Lung (tissue), 12 donors: ENCODE data around the gene SYT1. TPM values are rescaled to one million over a fixed set of nuclear protein-coding genes. Genes with fewer than 3 reads are reported as not detected.

Experiments
- ATAC-seq: fragments of 200-7000 bp; cut with Tn5 transposase; one replicate; pipeline ENCODE4 v1.9.1; 2020; ENCODE audit warnings: moderate number of reproducible peaks; ENCODE audit not compliant: insufficient read depth, low FRiP score
- DNase-seq, 3 donors: peaks; one replicate each; pipeline ENCODE4 v3.0.0-alpha.2; 2013 to 2017
- H3K27ac ChIP-seq, 2 donors: one replicate each; pipeline ENCODE4 v1.5.1; 2013; ENCODE audit warnings: mild to moderate bottlenecking in 2 of 2, moderate library complexity in 2 of 2, control low read depth in 1 of 2, inconsistent platforms in 1 of 2, low read depth in 1 of 2, low read length in 1 of 2
- H3K27me3 ChIP-seq, 3 donors: one replicate each; pipeline ENCODE4 v1.5.1; 2013; ENCODE audit warnings: low read length in 2 of 3; ENCODE audit not compliant: control insufficient read depth in 3 of 3, insufficient read depth in 3 of 3
- H3K36me3 ChIP-seq, 4 donors: one replicate each; pipeline ENCODE4 v1.5.1; 2013; ENCODE audit warnings: low read length in 4 of 4, mild to moderate bottlenecking in 1 of 4, moderate library complexity in 1 of 4; ENCODE audit not compliant: control insufficient read depth in 4 of 4, insufficient read depth in 4 of 4
- H3K4me1 ChIP-seq, 5 donors: one replicate each; pipeline ENCODE4 v1.5.1; 2013; ENCODE audit warnings: low read length in 5 of 5, mild to moderate bottlenecking in 2 of 5, moderate library complexity in 1 of 5; ENCODE audit not compliant: control insufficient read depth in 5 of 5, insufficient read depth in 5 of 5
- H3K4me3 ChIP-seq: one replicate; pipeline ENCODE4 v1.5.1; 2013; ENCODE audit warnings: mild to moderate bottlenecking, control low read depth, moderate library complexity
- H3K9ac ChIP-seq, 2 donors: one replicate each; pipeline ENCODE4 v1.5.1; 2013; ENCODE audit warnings: low read length in 2 of 2, control low read depth in 1 of 2; ENCODE audit not compliant: insufficient read depth in 1 of 2
- H3K9me3 ChIP-seq, 4 donors: one replicate each; pipeline ENCODE4 v1.5.1; 2013; ENCODE audit warnings: low read length in 3 of 4, mild to moderate bottlenecking in 1 of 4, moderate library complexity in 1 of 4; ENCODE audit not compliant: control insufficient read depth in 4 of 4, insufficient read depth in 3 of 4
- WGBS, 2 donors: extraction: QIAGEN DNeasy Blood & Tissue Kit; methylation state at CpG; one replicate each; pipeline ENCODE4 v1.1.7; 2013; 5-methylcytosine and 5-hydroxymethylcytosine counted together
- polyA plus RNA-seq, 2 donors: library from polyadenylated mRNA; stranded (reverse); fragments of 200-250 nt; gene quantifications; one replicate each; pipeline ENCODE4 v1.2.1, GENCODE V29; 2013
- total RNA-seq, 2 donors: library from RNA; depleted of rRNA in 1 of 2; stranded (reverse); fragments of >200 nt in 1 of 2; gene quantifications; one replicate each; pipeline ENCODE4 v1.2.1, GENCODE V29; 2014 to 2021
- TF ChIP-seq, protein P1 (sequence below): IDR thresholded peaks from 2 replicates; pipeline ENCODE4 v1.5.1; 2012; ENCODE audit warnings: mild to moderate bottlenecking; ENCODE audit errors: control extremely low read depth, extremely low read depth
- donor health status: control.
- donor health status: control.
- donor health status: Bipolar disorder and iron deficiency.
- donor health status: healthy.
- donor health status: DM: yes; HTN: yes; CAD: no.

Gene SYT1
- total and polyA plus RNA-seq, 4 donors: 0.05 to 3.2 (median 0.46) TPM

- 85 to 86% methylated on average over 4 of the region's 4 CpGs for WGBS, 2 donors
- DNase-seq (no peak), ATAC-seq (no peak)
- H3K4me1 ChIP-seq: no peaks in the 10 kb centered on the region
- no peaks in the 10 kb centered on the region for H3K27me3 ChIP-seq
- no peaks in the 10 kb centered on the region for H3K36me3 ChIP-seq
- H3K27ac ChIP-seq: no peak overlapping the region
- no peak overlapping the region for H3K4me3 ChIP-seq
- H3K9me3 ChIP-seq: peaks cover 0 to 2% (median 0%) of the 10 kb centered on the region in 4 donors
- no peak overlapping the region for H3K9ac ChIP-seq
- TF ChIP-seq, protein P1, sequence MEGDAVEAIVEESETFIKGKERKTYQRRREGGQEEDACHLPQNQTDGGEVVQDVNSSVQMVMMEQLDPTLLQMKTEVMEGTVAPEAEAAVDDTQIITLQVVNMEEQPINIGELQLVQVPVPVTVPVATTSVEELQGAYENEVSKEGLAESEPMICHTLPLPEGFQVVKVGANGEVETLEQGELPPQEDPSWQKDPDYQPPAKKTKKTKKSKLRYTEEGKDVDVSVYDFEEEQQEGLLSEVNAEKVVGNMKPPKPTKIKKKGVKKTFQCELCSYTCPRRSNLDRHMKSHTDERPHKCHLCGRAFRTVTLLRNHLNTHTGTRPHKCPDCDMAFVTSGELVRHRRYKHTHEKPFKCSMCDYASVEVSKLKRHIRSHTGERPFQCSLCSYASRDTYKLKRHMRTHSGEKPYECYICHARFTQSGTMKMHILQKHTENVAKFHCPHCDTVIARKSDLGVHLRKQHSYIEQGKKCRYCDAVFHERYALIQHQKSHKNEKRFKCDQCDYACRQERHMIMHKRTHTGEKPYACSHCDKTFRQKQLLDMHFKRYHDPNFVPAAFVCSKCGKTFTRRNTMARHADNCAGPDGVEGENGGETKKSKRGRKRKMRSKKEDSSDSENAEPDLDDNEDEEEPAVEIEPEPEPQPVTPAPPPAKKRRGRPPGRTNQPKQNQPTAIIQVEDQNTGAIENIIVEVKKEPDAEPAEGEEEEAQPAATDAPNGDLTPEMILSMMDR: no peak
Observed at GRCh38 chr12:79250186-79250585, 385.6 kb downstream of the SYT1 start.

- peaks cover 0 to 2% (median 0%) of the 10 kb centered on the region in 4 donors for H3K9me3 ChIP-seq
- H3K4me3 ChIP-seq: no peak overlapping the region
- no peak for ATAC-seq
- H3K4me1 ChIP-seq: no peaks in the 10 kb centered on the region
- H3K9ac ChIP-seq: no peak overlapping the region
- WGBS, 2 donors: 81 to 91% methylated on average over 2 of the region's 2 CpGs
- no peaks in the 10 kb centered on the region for H3K36me3 ChIP-seq
- no peak overlapping the region for H3K27ac ChIP-seq
- TF ChIP-seq, protein P1: no peak
- H3K27me3 ChIP-seq: no peaks in the 10 kb centered on the region
- no peak for DNase-seq
Observed at GRCh38 chr12:79250960-79251755, 386.6 kb downstream of the SYT1 start.

DNA sequence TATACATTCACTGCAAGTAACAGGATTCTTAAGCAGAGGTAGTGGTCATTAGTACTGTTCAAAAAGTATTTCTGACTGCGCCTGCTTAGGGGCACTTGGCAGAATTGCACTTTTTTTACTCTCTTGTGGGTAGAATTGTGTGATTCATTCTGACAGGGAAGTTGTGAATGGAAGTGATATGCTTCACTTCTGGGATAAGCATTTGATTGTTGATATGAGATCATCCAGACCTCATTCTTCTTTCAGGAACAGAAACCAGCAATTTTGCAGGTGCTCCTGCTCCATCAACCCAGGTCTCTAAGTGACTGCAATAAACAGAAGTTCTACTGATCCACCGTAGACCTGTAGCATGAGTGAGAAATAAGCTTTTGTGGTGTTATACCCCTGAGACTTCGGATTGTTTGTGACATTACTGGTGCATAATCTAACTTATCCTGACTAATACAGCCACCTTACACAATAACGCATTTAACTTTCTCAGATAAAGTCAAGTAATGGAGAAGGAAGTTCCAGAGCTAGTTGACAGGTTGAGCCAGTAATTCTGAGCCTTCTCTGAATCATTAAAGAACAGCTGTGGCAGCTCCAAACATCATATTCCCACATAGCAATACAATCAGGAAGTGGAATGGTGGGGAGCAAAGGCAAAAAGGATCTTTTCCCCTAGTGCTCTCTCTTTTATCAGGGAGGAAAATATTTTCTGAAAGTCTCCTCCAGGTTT lies 387.9 kb downstream of the SYT1 start:
- H3K36me3 ChIP-seq: no peaks in the 10 kb centered on the region
- DNase-seq (no peak), ATAC-seq (no peak)
- TF ChIP-seq, protein P1: no peak
- no peak overlapping the region for H3K4me3 ChIP-seq
- H3K27me3 ChIP-seq: no peaks in the 10 kb centered on the region
- H3K4me1 ChIP-seq: no peaks in the 10 kb centered on the region
- H3K27ac ChIP-seq: no peak overlapping the region
- 85 to 86% methylated on average over 4 of the region's 4 CpGs for WGBS, 2 donors
- H3K9ac ChIP-seq: no peak overlapping the region
- no peaks in the 10 kb centered on the region for H3K9me3 ChIP-seq
